Measurements from ENCODE around the gene DNAJC12.

DNAJC12 gene

GRCh38 chr10:67760272-67760671 is 77.7 kb downstream of the DNAJC12 start:
- DNase-seq, result no peak
